GM12878 (cell line): ENCODE data around the gene PHC3.

Experiments
- CBX5 ChIP-seq: sonication (generic); IDR thresholded peaks from 2 replicates; pipeline ENCODE4 v1.6.1; 2016; ENCODE audit warnings: low read depth, moderate library complexity, mild to moderate bottlenecking, inconsistent platforms
- CTCF ChIP-seq, 3 experiments: IDR thresholded peaks in 2 of 3; conservative IDR thresholded peaks in 1 of 3; 2 replicates each; pipeline ENCODE4 v1.5.1; 2011; ENCODE audit warnings: low read depth in 3 of 3, low read length in 3 of 3, mild to moderate bottlenecking in 3 of 3, control low read depth in 2 of 3, moderate library complexity in 2 of 3, inconsistent platforms in 1 of 3, mixed read lengths in 1 of 3; ENCODE audit not compliant: control insufficient read depth in 2 of 3, insufficient read depth in 1 of 3; ENCODE audit errors: extremely low read depth in 1 of 3
- GABPA ChIP-seq: IDR thresholded peaks from 2 replicates; pipeline ENCODE4 v1.6.1; 2014; ENCODE audit warnings: antibody characterized with exemption, low read depth, mild to moderate bottlenecking, inconsistent platforms
- NRF1 ChIP-seq: conservative IDR thresholded peaks from 2 replicates; pipeline ENCODE4 v1.6.1; 2011; ENCODE audit warnings: mild to moderate bottlenecking, low read depth, low read length, improper control_type of control experiment
- ZBED1 ChIP-seq: IDR thresholded peaks from 2 replicates; pipeline ENCODE4 v1.6.1; 2016; ENCODE audit warnings: borderline replicate concordance

DNA sequence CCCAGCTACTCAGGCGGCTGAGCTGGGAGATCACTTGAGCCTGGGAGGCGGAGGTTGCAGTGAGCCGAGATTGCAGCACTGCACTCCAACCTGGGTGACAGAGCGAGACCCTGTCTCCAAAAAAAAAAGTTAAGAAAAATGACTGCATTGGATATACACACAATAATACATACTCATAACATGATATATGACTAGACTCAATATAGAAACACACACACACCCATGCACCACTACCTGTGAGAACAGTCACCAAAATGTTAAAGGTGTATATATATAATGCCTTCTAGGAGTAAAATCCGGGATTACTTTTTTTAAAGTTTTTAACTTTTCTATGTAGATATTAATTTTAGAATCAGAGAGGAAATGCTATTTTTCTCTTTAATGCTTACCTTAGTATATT lies 25.9 kb downstream of the PHC3 start:
- TF ChIP-seq CBX5 = no peak
- TF ChIP-seq CTCF (IDR thresholded peaks at IDR 0.05 in 2 of 3, conservative IDR thresholded peaks at IDR 0.05 in 1 of 3; ENCODE audit: control insufficient read depth in 2 of 3, extremely low read depth in 1 of 3, insufficient read depth in 1 of 3, low read depth in 3 of 3, low read length in 3 of 3) = no peak
- no peak for TF ChIP-seq ZBED1
- no peak for TF ChIP-seq GABPA
- no peak for TF ChIP-seq NRF1
